Central memory CD4-positive, alpha-beta T cell (primary cell): ENCODE results near the gene CCNL2.

Experiments used
- DNase-seq: peaks from one replicate; pipeline ENCODE4 v3.0.0; 2022

Gene CCNL2

DNA sequence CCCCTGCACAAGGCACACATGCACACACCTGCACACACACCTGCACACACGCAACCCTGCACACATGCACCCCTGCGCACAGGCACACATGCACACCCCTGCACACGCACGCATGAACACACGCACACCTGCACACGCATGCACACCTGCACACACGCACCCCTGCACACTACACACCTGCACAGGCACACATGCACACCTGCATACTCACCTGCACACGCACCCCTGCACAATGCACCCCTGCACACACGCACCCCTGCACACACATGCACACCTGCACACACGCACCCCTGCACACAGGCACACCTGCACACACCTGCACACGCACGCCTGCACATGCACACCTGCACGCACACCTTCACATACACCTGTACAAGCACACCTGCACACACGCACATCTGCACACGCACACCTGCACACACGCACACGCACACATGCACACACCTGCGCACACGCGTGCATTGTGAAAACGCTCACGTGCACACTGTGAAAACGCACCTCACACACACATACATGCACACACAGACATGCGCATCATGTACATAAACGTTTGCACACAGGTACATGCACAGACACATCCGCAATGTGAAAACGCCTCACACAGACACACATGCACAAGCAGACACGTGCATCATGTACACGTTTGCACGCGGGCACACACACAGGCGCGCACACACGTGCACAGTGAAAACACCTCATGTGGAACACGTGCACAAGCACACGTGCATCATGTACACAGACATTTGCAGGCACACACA lies 58.2 kb downstream of the CCNL2 start:
- DNase-seq: no peak

DNA sequence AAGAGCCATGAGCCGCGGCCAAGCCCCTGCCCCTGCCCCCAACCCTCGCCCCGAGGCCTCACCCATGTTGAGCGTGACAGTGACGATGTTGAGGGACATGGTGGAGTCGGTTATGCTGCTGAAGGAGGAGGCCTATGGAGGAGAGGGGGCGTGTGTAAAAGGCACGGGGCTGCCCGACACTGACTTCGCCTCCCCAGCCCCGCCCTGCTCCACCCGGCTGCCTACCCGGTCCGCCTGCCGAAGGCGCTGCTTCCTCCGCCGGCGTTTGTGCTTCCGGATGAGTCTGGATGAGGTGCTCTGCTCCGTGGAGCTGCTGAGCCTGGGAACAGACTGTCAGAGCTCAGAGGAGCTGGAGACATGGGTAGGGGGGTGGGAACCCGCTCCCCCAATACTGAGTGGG lies 59.0 kb downstream of the CCNL2 start:
- no peak for DNase-seq

DNA sequence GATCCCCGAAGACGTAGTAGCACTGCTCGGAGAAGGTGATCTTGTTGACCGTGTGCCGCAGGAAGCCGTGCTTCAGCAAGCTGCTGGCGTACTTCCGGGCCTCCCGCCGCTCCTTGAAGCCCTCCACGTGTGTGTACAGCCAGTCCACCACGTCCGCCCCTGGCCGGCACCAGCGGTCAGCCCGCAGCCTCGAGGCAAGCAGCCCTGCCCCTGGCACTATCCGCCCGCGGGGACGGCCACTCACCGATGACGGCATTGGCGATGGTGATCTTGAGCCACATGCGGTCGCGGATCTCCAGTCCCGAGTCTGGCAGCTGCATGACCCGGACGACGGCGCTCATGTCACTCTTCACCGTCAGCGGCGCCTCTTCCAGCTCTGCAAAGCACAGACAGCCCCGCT lies 60.9 kb downstream of the CCNL2 start:
- no peak for DNase-seq

DNA sequence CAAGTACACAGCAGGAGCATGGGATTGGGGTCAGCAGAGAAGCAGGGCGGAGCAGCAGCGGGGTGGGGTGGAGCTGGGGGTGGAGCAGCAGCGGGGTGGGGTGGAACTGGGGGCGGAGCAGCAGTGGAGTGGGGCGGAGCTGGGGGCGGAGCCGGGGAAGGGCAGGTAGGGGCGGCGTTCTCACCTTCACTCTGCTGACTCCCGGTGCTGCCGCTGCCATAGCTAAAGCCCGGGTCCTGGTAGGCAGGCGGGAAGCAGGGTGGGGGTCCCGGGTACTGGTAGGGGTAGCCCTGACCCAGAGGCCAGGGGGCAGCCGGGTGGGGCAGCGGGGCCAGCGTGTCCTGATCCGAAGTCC lies 61.4 kb downstream of the CCNL2 start:
- DNase-seq: no peak

DNA sequence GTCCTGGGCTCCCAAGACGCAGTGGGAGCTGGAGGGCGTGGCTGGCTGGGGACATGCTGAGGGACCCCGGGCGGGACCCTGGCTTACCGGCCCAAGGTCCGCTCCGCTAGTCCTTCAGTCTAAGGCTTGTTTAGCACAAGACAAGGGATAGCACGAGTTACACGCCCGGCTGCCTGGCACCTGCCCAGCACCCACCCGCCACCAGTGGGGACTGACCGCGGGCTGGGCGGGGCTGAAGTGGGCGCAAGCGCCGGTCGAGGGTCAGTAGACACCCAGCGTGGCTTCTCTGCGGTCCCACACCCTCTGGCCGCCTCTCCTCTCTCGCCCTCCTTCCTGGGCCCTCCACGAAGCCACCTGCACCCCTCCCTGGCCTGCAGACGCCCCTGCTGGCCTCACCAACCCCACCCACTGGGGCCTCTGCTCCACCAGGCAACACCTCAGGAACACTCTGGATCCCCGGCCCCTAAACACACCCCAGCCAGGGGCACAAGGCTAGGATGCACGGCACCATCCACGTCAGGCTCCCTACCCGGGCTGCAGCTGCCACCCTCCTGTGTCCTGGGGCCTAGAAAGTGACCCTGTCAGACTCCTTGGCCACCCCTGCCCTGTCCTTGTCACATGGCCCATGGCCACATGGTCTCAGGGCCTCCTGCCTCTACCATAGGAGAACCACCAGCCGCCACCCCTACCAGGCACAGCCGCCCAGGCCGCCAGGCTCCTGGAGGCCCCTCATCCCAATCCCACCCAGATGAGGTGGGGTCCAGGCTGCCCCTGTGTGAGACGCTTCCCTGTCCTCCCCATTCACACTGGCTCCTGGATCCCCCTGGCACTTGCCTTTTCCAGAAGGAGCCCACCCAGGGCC lies 62.0 kb downstream of the CCNL2 start:
- DNase-seq: no peak

DNA sequence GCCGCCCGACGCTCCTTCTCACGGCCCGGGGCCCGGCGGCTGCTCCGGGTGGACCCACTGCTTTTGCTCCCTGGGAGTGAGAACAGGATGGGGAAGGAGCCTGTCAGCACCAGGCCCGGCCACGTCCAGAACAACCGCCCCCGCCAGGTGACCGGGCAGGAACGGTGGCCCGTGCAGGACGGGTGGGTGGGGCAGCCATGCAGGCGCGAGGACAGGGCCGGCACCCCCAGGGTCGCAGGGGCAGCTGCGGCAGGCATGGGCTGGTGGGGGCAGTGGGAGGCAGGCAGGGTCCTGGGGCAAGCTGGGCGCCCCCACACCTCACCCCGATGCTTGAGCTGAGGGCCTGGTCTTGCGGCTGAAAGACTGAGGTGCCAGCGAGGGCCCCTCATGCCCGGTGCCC lies 62.7 kb downstream of the CCNL2 start:
- DNase-seq: no peak

DNA sequence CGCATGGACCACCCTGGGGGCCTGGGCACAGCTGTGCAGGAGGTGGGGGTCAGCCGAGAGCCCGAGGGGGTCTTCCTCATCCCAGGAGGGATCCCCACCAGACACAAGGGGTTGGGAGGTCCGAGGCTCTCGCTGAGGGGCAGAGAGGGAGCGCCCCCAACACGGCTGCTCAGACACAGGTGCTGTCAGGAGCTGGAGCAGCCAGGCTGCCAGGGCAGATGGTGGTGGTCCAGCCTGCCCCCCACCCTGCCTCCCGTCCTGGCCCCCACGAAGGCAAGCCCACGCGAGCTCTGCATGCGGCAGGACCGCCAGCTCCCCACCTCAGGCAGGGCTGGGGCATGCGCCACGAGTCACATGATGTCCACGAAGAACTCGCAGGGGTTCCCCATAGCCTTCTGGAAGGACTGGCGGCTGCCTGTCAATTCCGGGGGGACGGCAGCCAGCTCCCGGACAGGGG lies 63.3 kb downstream of the CCNL2 start:
- no peak for DNase-seq
